Stimulated activated CD4-positive, alpha-beta T cell treated with anti-CD3 and anti-CD28 coated beads, TNF-alpha, amount 100 ng/mL, for 1 hour (primary cell): ENCODE results near the gene AKR7A2.
"Not testable (repeated sequence)": the region's sequence is repeated elsewhere in the genome, so short reads cannot be mapped to it uniquely, and the experiment has no call there.

Experiments used
- DNase-seq, 3 donors: peaks; one replicate each; pipeline ENCODE4 v3.0.0-alpha.2; 2020; ENCODE audit warnings: low read depth in 3 of 3, low spot score in 1 of 3

Gene AKR7A2

DNA sequence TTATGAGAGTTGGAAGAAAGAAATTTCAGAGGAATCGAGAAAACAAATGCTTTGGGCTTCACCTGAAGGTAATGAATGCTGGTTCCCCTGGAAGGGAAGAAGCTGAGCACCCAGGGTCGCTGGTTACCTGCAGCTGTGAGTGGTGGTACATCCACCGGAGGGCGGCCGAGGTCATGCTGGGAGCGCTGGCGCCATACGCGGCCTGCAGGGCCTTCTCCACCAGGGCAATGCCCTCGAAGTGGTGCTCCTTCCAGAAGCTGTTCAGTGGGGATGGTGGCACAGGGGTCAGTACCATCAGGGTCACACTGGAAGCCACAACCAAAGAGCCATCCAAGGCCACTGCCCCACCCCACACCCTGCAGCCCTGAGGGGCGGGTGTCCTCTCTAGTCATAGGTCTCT is 43.5 kb downstream of the AKR7A2 start:
- DNase-seq = no peak

DNA sequence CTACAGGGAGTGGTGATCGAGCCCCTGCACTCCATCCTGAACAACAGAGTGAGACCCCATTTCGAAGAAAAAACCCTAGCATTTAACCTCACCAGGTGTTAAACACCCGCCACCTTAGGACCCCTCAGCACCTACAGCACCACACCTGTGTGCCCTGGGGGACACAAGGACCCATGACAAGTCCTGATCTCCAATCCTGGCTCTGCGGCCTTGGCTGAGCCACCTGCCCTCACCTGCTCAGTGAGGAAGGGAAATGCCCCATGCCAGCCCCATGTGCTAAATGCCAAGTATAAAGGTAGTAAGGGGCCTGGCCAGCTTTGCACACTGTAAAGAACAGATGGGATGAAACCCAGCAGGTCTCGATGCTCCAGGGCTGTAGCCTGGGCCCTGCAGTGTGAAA is 49.2 kb downstream of the AKR7A2 start:
- no peak for DNase-seq

DNA sequence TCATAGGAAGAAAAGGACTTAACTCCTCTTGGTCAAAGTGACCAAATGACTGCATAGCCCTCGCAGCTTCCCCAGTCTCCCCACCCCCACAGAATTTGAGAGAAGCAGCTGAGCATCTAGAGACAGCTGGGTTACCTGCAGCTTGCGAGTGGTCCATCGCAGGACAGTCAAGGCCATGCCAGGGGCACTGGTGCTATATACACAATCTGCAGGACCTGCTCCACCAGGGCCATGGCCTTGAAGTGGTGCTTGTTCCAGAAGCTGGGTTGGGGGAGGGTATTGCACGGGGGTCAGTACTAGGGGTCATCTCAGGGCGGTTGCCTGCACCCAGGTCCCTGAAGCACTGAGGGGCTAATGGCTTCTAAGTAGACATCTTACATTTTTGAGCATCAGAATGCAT is 49.9 kb downstream of the AKR7A2 start:
- no peak for DNase-seq

GRCh38 chr1:19260211-19261138 is 51.5 kb downstream of the AKR7A2 start:
- DNase-seq = no peak

DNA sequence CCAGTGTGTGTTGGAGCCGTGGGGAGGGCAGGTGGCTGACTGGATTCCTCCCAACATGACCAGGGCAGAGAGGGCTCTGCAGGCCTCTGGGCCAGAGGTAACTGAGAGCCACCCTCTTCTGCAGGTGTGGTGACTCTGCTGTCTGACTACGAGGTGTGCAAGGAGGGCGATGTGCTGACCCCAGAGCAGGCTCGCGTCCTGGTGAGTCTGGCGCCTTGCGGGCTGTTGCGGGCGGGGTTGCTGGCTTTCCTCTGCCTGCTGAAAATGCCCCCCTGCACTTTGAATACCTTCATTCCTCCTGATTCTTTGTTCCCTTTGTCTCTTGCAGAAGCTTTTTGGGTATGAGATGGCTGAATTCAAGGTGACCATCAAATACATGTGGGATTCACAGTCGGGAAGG is 53.6 kb downstream of the AKR7A2 start:
- DNase-seq = no peak

DNA sequence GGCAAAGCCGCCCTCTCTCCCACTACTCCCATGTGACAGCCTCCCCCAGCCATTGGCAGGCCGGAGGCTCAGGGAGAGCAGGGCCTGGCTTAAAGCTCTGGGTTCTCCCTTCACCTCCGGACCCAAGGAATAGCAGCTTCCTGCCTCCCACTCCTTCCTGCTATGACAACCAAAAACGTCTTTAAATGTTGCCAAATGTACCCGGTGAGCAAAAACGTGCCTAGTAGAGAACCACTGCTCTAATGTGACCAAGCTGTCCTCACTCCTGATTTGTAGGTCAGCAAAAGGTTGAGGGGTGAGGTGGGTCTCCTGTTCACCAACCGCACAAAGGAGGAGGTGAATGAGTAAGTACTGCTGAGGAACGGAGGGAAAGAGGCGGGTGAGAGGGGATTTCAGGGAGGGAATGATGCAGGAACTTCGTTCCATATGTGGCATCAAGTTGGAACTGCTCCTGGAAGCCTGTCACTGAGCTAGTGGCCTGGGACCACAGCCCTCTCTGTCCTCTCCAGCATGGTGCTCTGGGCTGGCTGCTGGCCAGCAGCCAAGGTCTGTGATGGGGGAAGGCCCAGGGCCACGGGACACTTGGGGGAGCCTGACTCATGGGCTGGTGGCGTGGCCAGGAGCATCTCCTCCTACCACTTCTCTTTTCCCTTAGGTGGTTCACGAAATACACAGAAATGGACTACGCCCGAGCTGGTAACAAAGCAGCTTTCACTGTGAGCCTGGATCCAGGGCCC is 54.6 kb downstream of the AKR7A2 start:
- DNase-seq = no peak

GRCh38 chr1:19256301-19256700 is 55.6 kb downstream of the AKR7A2 start:
- DNase-seq = not testable (repeated sequence)

GRCh38 chr1:19255288-19255687 is 56.7 kb downstream of the AKR7A2 start:
- DNase-seq = no peak

- no peak for DNase-seq
Observed at GRCh38 chr1:19254416-19254815, 57.5 kb downstream of the AKR7A2 start.
